Stimulated activated CD4-positive, alpha-beta T cell treated with anti-CD3 and anti-CD28 coated beads, Interleukin-15, amount 100 ng/mL, for 1 hour (primary cell): ENCODE measurements around the gene PKIG.
"Not testable (repeated sequence)": the region's sequence is repeated elsewhere in the genome, so short reads cannot be mapped to it uniquely, and the experiment has no call there.

Source experiments
- DNase-seq, 2 donors: peaks; one replicate each; pipeline ENCODE4 v3.0.0-alpha.2; 2020; ENCODE audit warnings: low read depth in 1 of 2, low spot score in 1 of 2

The PKIG gene

DNA sequence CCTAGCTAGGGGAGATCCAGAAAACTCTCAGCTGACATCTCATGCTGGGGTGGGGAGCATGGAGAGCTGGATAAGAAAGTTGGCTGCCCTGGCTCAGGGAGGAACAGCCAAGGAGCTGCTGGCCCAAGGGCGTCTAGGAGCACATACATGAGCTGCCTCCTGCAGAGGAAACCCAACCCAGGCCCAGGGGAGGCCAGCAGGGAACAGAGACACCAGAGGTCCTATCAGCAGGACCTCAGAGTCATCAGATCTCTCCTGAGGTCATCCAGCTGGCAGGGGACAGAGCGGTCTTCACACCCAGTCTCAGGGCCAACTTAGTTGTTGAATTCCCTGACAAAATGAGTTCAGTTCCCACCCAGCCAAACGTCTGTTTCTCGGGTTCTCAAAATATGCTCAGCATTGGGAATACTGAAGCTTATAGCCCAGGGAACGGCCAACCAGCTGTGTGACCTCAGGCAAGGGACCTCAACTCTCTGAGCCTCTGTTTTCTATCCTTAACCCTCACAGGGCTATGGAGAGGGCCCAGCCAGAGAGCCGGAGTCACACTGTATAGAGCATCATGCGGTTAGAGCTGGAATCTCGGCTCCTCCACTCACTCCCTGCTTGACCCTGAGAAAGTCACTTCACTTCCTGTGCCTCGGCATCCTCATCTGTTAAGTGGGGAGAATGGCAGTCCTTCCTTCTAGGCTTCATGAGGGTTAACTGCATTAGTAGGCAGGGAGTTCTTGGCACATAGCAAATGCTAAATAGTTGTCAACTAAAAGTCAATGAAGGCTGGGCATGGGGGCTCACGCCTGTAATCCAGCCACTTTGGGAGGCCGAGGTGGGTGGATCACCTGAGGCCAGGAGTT is 55.4 kb downstream of the PKIG start:
- DNase-seq: no peak

DNA sequence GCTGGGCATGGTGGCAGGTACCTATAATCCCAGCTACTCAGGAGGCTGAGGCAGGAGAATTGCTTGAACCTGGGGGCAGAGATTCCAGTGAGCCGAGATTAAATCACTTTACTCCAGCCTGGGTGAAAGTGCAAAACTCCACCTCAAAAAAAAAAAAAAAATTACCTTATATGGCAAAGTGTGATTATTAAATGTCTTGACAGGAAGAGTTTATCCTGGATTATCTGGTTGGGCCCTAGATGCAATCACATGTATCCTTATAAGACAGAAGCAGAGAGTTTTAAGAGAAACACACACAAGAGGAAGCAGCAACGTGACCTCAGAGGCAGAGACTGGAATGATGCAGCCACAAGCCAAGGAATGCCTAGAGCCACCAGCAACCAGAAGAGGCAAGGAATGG is 58.1 kb downstream of the PKIG start:
- no peak for DNase-seq

DNA sequence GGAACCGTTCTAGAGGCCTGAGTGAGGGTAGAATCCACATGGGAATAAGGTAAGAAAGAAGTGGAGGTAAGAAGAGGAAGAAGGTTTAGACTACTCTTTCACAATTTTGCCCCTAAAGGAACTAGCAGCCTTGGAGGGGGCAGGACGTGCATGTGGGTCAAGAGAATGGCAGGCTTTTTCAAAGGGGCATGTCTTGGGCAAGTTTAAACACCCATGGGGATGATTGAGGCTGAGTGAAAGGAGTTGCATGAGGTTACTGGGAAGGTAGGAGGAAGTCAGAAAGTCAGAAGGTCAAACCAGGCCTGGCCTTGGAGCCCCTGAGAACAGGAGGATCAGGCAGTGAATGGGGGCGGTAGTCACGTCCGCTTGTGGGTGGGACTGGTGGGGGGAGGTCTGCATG is 58.9 kb downstream of the PKIG start:
- DNase-seq: no peak

DNA sequence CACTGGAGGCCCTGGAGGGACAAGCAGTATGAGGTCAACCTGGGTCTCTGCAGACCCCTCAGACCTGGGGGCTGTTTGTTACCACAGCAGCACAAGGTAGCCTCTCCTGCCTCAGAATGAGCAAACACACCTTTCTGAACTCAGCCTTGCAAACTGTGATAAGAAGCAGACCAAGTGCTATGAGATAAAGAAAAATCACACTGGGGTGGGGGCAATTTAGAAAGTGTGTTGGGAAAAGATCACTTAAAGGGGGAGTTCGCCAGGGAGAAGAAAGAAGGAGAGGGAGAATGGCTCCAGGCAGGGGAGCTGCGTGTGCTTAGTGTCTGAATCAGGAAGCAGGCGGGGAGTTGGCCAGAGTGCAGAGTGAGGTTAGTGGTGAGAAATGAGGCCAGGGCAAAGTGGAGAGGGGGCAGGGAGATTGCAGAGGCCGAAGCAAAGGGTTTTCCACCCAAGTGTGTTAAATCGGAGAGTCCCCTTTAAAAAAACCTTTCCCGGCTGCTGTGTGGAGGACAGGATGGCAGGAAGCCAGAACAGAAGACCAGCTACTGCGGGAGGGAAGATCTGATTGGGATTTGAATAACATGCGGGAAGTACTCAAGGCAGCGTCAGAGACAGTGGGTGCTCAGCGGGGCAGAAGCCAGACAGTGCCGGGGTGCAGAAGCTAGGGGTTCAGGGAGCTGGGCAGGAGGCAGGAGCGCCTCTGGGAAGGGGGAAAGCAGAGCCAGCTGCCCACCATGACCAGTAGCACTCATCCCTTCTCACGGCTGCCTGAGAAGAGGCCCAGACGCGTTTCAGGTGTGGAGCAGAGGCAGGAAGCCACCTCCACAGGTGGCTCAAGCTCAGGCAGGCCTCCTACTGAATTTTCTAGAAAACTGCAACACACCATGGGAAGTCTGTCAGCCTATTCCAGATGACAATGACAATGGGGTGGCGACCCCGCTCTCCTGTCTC is 60.1 kb downstream of the PKIG start:
- DNase-seq: peak in 1 of 2 donors; percentile 6

DNA sequence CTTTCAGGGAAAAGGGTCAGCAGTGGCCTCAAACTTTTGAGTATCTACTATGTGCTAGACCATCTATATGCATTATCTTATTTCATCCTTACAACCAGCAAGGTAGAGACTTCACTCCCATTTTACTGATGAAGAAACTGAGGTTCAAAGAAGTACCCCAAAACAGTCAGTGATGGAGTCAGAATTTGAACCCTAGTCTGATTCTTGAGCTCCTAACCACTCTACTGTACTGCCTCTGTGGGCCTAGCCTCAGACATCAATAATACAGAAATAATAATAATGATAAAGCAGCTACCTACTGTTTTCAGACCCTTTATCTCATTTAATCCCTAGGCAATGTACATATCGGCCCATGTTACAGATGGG is 60.8 kb downstream of the PKIG start:
- DNase-seq: no peak

DNA sequence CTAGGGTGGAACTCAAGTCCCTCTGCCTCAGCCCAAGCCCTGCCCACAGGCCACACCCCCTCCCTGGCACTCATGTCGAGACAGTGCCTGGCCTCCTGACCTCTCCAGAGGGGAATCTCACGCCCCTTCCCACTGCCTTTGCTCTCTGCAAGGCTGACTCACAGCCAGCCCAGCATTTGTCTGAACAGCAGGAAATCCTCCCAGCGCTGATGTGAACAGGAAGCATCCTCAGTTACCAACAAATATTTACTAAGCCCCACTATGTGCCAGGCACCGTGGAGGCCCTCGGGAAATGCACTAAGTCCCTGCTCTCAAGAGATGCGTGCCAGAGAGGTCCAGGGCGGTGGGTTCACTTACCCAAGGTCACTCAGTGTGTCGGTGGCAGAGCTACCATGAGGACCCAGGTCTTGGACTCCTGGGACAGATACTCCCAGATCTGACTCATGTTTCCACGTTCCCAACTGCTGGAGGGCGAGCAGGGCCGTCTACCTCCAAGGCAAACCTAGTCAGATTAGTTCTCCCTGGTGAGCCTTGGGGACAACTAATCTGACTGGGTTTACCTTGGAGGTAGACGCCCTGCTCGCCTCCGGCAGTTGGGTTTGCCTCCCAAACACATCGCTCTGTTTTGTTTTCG is 61.3 kb downstream of the PKIG start:
- peak in 1 of 2 donors; percentile 5 for DNase-seq

DNA sequence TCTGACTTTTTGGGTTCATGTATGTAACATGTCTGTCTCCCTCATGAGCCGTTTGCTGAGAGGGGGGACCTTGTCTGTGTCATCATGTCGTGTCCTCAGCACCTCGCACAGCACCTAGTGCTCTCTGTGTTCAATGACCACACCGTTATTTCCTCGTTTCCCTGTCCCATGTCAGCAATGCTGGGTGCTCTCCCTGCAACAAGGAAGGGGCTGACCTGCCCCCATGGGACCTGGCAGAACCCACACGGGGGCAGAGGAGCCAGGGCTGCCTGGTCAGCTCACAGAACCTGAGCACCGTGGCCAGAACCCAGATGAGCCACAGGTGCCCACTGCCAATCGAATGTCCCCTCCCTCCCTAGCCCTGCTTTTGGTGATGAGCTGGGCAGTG is 61.8 kb downstream of the PKIG start:
- DNase-seq: no peak

DNA sequence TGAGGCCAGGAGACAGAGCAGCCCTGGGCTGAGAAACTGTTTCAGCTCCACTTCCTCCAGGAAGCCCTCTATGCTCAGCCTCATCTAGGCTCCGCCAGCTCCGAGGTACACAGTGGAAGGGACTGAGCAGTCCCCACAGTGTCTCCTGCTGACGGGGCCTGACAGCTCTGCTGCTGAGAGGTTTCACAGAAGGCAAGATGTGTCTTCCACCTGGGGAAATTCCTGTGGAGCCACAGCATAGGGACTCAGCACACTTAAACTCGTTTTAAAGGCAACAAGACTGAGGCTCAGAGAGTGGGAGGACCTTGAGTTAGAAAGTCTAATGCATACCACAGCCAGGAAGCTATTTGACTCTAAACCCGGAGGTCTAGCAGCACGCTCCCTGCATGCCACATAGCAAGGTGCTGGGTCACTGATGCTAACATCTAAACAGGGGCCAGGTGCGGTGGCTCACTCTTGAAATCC is 62.3 kb downstream of the PKIG start:
- no peak for DNase-seq

DNA sequence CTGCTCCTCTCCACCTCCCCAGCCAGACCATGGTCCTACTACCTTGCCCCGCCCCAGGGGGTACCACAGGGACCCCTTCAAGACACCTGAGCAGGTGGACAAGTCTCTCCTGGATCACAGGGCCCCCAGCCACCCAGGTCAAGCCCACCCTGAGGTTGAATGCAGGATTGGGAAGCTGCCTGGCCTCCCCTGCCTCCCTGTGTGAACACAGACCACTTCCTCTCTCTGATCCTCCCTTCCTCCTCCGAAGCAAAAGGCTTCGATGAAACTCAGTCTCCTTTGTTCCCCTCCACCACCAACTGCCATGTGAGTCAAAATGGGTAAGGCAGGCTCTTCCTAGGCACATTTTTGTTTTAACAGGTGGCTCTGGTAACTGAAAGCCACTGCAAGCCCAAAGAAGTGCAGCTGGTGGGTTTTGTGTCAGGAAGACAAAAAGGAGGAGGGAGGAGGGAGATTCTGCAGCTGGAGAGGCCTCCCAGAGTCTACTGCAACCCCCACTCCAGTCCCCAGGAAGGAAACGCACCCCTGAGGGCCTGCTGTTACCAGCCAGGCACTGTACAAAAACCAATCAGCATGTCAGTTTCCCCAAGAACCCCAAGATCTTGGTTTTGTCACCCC is 63.8 kb downstream of the PKIG start:
- no peak for DNase-seq

DNA sequence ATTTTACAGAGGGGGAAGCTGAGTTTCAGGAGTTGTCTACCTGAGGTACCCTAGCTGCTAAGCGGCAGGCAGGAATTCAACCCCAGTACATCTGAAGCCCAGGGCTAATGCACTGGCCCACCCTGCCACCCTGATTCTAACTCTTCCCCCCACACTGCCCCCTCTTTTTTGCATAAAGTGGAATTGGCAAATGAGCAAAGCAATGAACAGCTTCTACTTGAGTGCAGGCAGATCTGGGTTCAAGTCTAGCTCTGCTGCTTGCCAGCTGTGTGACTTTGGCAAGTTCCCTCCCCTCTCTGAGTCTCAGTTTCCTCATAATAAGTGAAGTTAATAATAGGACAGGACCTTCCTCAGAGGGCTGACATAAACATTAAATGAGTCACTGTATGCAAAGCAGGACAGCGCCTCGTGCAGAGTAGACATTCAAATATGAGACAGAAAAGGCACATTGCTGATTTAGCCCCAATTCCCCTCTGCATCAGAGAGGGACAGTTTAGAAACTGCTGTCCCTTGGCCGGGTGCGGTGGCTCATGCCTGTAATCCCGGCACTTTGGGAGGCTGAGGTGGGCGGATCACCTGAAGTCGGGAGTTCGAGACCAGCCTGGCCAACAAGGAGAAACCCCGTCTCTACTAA is 64.4 kb downstream of the PKIG start:
- DNase-seq: no peak

DNA sequence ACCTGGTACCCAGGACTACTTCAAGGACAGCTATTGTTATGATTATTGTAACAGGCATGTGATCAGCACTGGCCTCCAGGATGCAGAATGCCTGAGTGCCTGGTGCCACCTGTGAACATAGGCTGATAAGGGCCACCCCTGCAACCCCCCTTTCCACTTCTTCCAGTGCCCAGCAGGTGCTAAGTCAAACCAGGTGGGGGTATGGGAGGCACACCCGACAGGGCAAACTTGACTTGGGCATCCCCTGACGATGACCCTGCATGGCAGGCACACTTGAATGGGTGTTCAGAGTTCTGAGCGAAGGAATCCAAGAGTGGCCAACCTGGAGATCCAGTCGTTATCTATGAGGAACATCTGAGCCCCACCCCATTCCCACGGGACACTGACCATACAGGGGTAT is 65.7 kb downstream of the PKIG start:
- DNase-seq: no peak

DNA sequence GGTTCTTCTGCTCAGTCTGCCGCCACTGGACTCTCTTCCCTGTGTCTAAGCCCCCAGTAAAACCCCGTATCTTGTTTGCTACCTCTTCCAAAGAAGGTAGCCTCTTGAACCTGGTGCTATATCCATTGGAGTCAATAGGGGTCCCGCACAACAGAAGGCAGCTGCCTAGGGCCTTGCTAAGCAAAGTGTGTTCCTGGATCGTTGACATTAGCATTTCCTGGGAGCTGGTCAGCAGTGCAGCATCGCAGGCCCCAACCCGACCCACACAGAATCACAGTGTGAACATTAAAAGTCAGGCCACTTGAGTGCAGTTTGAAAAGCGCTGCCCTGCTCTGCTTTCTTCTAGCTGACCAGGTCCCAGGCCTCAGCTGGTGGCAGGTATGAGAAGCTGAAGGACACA is 66.2 kb downstream of the PKIG start:
- no peak for DNase-seq

DNA sequence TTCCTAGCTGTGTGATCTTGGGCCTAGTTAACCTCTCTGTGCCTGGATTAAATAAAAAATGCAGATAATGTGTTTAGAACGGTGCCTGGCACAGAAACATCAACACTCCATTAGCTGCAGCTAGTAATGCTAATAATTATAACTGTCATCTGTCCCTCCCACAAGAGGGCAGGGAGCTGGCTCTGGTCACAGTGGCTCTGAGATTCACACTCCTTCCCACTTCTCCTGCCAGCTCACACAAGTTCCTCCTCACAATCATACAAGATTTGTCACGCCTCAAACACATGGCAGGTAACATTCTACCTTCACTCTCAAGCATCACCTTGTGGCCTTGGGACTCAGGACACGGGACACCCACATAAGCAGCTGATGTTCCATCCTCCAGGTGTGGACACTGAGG is 66.7 kb downstream of the PKIG start:
- DNase-seq: no peak

DNA sequence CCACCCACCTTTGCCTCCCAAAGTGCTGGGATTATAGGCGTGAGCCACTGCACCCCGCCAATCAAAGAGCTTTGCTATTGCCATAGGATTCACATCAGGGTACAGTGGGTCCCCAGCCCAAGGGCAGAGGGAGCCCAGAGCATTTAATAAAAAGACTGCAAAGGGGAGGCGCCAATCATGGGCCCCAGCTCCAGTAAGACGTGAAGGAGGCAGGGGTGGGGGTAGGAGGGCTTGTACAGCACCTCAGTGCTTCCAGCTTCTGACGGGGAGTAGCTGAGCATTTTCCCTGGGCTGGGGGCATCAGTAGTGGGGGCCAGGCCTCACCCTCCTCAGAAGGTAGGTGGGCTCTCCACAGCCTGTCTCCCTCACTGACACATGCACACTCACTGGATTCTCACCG is 67.6 kb downstream of the PKIG start:
- DNase-seq: no peak

DNA sequence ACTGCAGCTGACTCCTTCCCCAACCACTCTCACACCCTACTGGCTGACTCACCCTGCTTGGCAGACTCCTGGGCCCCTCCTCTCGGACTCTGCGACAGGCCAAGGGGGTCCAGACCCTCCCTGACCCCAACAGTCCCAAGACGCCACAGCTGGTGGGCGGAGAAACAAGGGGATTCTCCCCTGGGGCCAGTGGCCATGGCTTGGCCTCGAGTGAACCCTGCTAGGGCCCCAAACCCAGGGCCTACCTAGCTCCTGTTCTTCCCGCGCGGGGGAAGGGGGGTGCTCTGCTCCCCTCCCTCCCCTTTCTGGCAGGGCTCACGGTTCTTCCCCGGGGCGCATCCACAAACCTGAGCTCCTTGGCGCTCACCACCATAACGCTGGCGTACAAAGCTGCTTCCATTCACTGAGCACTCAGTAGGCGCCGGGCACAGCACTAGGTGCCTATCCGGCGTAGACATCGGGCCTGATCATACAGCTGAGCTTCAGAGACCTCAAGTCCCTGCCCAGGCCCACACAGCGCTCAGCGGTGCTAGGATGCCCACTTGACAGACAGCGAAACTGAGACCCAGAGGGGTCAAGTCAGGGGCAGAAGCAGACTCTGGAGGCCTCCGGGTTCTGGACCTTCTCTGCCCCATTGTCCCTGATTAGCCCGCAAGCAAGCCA is 68.5 kb downstream of the PKIG start:
- no peak for DNase-seq

DNA sequence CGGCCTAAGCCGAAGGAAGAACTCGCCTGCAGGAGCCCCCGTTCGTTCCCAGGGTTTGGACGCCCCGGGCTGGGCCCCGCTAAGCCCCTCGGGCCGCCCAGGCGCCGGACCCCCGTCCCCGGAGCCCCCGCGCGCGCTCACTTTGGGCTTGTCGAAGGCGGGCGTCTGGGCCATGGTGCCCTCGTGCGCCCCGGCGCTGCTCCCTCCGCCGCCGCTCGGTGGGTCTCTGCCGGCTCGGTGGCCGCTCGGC is 69.0 kb downstream of the PKIG start:
- no peak for DNase-seq

DNA sequence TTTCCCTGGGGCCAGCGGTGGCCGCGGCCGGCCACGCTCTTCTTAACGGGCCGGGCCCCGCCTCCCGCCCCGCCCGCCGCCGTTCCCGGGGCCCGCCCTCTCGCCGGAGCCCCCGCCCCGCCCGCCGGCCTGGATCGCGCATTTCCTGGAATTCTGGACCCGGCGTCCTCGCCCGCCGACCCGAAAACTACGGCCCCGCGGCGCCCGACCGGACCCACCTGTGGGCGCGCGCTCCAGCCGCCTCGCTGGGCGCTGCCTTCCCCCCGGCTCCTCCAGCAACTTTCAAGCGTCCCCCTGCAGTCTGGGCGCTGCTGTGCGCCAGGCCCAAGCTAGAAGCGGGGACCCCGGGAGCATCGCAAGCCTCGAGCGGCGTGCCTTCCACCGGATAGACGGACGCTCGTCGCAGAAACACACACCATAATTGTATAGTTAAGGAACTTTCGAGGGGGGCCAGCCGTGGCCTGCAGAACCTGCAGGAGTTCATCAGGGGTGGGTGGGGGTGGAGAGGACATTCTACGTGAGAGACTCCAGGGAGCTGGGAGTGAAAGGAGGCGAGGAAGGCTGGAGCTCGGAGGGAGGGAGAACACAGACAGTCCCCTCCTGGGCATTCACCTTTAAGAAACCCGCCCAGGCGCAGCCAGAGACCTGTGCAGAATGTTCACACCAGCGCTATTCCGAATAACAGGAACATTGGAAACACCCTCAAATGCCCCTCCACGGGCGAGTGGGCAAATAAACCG is 69.5 kb downstream of the PKIG start, which contains the start of gene ADA:
Gene ADA, minus strand, starts transcription at position 16 of the 740 bp plus-strand sequence. CDS start 92 bp downstream, outside the sequence.
- peak in 1 of 2 donors; percentile 29 for DNase-seq

DNA sequence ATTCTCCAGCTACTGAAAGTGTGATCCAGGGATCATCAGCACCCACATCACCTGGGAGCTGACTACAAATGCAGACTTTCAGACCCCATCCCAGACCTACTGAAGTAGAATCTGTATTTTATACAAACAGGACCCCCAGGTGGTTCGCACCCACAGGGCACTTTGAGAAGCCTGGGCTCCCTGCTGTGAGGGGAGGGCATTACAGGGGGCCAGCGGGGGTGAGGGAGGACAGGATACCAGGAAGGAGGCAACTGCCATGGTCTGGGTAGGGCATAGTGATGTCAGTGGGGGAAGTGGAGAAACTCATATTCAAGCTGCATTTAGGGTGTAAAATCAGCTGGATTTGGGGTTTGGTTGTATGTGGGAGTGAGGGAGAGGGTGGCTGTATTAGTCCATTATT is 71.2 kb downstream of the PKIG start:
- no peak for DNase-seq

DNA sequence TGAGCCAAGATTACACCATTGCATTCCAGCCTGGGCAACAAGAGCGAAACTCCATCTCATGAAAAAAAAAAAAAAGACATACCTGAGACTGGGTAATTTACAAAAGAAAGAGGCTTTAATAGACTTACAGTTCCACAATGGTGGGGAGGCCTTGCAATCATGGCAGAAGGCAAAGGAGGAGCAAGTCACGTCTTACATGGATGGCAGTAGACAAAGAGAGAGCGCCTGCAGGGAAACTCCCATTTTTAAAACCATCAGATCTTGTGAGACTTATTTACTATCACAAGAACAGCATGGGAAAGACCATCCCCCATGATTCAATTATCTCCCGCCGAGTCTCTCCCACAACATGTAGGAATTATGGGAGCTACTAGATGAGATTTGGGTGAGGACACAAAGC is 71.8 kb downstream of the PKIG start:
- not testable (repeated sequence) for DNase-seq

DNA sequence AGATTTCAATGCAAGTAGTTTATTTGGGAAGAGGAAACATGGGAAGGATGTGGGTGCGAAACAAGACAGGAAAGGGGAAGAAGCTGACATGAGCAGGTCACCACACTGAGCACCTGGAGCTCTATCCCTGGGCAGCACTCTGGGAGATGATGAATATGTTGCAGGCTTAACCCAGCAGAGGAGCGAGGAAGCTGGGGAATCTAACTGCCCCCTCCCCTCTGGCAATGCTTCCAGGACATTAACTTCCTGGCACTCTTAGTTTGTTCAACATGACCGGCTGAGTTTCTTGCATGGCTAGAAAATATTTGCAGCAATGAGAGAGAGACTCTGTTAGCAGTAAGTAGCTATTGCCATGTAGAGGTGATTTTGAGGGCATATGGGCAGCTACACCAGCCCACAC is 74.1 kb downstream of the PKIG start:
- DNase-seq: no peak
